ENCODE data around the gene PIK3R6. TPM values are rescaled to one million over a fixed set of nuclear protein-coding genes. Genes with fewer than 3 reads are reported as not detected.

The PIK3R6 gene
- total RNA-seq, 1 donor from 2014 or later: 0.52 TPM

DNA sequence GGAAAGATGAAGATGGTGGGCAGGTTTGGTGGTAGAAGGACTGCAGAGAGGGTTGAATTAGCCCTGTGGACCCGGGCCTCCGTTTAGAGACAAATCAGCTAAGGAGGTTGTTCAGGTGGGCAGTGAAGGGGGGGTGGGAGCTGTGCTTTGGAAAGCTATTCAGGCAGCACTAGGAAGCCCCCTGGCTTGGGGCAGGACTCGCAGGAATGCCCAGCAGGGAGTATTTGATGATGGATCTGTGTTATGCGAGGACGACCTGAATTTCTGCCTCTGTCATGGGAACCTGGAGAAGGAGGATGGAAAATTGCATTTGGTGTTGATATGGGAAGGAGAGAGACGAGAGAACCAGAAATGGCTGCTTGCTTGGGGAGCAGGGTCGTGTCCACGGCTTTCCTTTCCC is 112.6 kb downstream of the PIK3R6 start:
- no peak overlapping the region for H3K27ac ChIP-seq (ENCODE audit: low read depth, low read length)
- no peaks in the 10 kb centered on the region for H3K9me3 ChIP-seq (ENCODE audit: control insufficient read depth in 3 of 3, low read length in 3 of 3)
- no peaks in the 10 kb centered on the region for H3K36me3 ChIP-seq (ENCODE audit: control insufficient read depth in 3 of 3, insufficient read depth in 3 of 3, low read length in 3 of 3)
- no peaks in the 10 kb centered on the region for H3K4me1 ChIP-seq (ENCODE audit: control insufficient read depth in 3 of 3, insufficient read depth in 3 of 3, low read length in 3 of 3)
- H3K27me3 ChIP-seq (ENCODE audit: control insufficient read depth in 3 of 3, insufficient read depth in 3 of 3, low read length in 3 of 3): peaks cover 0 to 15% (median 8%) of the 10 kb centered on the region in 3 donors
- no peak overlapping the region for H3K4me3 ChIP-seq (ENCODE audit: low read length in 3 of 3)
- no peak overlapping the region for H3K9ac ChIP-seq (ENCODE audit: low read depth in 1 of 3, low read length in 3 of 3)

DNA sequence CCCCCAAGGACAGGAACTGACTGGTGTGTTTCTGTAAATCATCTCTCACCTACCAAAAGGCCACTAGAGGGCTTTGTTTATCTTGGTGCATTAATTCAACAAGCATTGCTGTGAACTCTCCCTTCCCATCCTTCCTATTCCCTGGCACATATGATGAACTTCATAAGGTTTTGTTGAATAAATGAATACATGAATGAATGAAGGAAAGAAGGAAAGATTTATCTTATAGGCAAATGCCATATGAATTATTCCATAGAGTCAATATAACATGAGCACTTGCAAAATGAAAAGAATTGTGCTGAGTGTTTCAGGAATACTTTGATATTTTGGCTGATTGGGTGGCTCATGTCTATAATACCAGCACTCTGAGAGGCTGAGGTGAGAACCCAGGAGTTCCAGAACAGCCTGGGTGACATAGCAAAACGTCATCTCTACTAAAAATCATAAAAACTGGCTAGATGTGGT is 113.5 kb downstream of the PIK3R6 start:
- Histone ChIP-seq H3K4me1 (ENCODE audit: control insufficient read depth in 3 of 3, insufficient read depth in 3 of 3, low read length in 3 of 3) (no peaks in the 10 kb centered on the region), H3K9ac (ENCODE audit: low read depth in 1 of 3, low read length in 3 of 3) (no peak overlapping the region), H3K4me3 (ENCODE audit: low read length in 3 of 3) (no peak overlapping the region), H3K36me3 (ENCODE audit: control insufficient read depth in 3 of 3, insufficient read depth in 3 of 3, low read length in 3 of 3) (no peaks in the 10 kb centered on the region), H3K27me3 (ENCODE audit: control insufficient read depth in 3 of 3, insufficient read depth in 3 of 3, low read length in 3 of 3) (peaks cover 0 to 15% (median 8%) of the 10 kb centered on the region in 3 donors), H3K9me3 (ENCODE audit: control insufficient read depth in 3 of 3, low read length in 3 of 3) (no peaks in the 10 kb centered on the region), H3K27ac (ENCODE audit: low read depth, low read length) (no peak overlapping the region)

DNA sequence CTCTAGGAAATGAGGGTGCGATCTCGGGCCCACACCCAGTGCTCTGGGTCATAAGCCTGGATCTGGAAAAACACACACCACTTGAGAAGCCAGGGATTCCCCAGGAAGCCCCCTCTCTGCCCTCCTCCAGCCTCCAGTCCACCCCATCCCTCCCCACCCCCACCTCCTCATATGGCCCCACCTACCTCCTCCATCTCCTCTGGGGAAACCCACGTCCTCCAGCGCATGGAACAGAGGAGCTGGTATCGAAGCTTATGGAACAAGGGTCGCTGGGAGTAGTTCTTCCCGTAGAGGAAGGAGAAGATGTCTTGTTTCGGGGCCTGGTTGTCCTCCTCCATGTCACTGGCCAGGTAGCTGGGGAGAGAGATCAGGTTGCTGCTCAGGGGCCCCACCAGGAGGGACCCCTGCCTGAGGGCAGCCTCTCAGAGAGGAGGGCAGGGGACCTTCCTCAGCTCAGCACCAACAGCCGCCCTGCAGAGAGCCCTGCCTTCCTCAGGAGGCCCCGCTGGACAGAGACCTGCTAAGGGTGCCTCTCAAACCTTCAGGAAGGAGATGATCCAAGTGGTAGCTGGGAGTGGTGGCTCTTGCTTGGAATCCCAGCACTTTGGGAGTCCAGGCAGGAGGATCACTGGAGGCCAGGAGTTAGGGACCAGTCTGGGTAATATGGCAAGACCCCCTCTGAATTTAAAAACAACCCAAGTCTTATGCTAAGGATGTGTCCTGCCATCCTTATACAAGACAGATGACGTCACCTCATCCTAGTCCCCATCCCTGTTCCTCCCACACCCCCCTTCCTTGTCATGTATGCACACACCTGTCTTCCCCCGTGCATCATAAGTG is 114.1 kb downstream of the PIK3R6 start:
- Histone ChIP-seq H3K4me3 (ENCODE audit: low read length in 3 of 3) (no peak overlapping the region), H3K4me1 (ENCODE audit: control insufficient read depth in 3 of 3, insufficient read depth in 3 of 3, low read length in 3 of 3) (no peaks in the 10 kb centered on the region), H3K27me3 (ENCODE audit: control insufficient read depth in 3 of 3, insufficient read depth in 3 of 3, low read length in 3 of 3) (peaks cover 0 to 15% (median 3%) of the 10 kb centered on the region in 3 donors), H3K9me3 (ENCODE audit: control insufficient read depth in 3 of 3, low read length in 3 of 3) (no peaks in the 10 kb centered on the region), H3K27ac (ENCODE audit: low read depth, low read length) (no peak overlapping the region), H3K9ac (ENCODE audit: low read depth in 1 of 3, low read length in 3 of 3) (no peak overlapping the region), H3K36me3 (ENCODE audit: control insufficient read depth in 3 of 3, insufficient read depth in 3 of 3, low read length in 3 of 3) (no peaks in the 10 kb centered on the region)

Other genes starting within 250 kb of the PIK3R6 start
- gene MYH10, start 236.9 kb downstream of the PIK3R6 start, total RNA-seq: 72.0 TPM
- not detected for gene CCDC42, start 122.8 kb downstream of the PIK3R6 start, total RNA-seq
- gene SPDYE4, start 109.1 kb downstream of the PIK3R6 start, total RNA-seq: not detected
- under 0.01 TPM for gene MFSD6L, start 68.3 kb downstream of the PIK3R6 start, total RNA-seq
- gene PIK3R5, start 98.0 kb upstream of the PIK3R6 start, total RNA-seq: 2.1 TPM
- gene NTN1, start 153.8 kb upstream of the PIK3R6 start, total RNA-seq: 6.8 TPM

Measured in skeletal muscle tissue (tissue), 4 donors.